SU-DHL-6 (cell line): ENCODE measurements around the gene LRRC4C.

Experiments
- H2AFZ ChIP-seq: fragments of 200-600 bp; sonication (generic); 2 replicates; pipeline ENCODE4 v1.6.1; 2014; ENCODE audit warnings: low read depth, mild to moderate bottlenecking, moderate library complexity, mixed read lengths, antibody characterized with exemption, low read length; ENCODE audit not compliant: severe bottlenecking
- H3F3A ChIP-seq: fragments of 200-600 bp; shearing (Covaris generic); 2 replicates; pipeline ENCODE4 v1.6.0; 2016; ENCODE audit warnings: antibody characterized with exemption, mild to moderate bottlenecking; ENCODE audit not compliant: insufficient read depth
- H3K27ac ChIP-seq: fragments of 200-600 bp; sonication (generic); 2 replicates; pipeline ENCODE4 v1.5.1; 2016; ENCODE audit warnings: low read depth, mild to moderate bottlenecking, low read length, moderate library complexity, mixed read lengths
- H3K27me3 ChIP-seq: fragments of 200-600 bp; sonication (generic), shearing (Covaris generic); 2 replicates; pipeline ENCODE4 v1.6.0; 2014; ENCODE audit warnings: mild to moderate bottlenecking, low read length
- H3K36me3 ChIP-seq: fragments of 200-600 bp; sonication (generic); 2 replicates; pipeline ENCODE4 v1.6.1; 2014; ENCODE audit warnings: mild to moderate bottlenecking, low read length, mixed read lengths
- H3K4me2 ChIP-seq: fragments of 300-600, 200-600 bp; shearing (Covaris generic), sonication (generic); 2 replicates; pipeline ENCODE4 v1.6.0; 2014; ENCODE audit warnings: low read length, low read depth, mild to moderate bottlenecking; ENCODE audit not compliant: poor library complexity, severe bottlenecking
- H3K4me3 ChIP-seq: fragments of 200-600 bp; sonication (generic); 2 replicates; pipeline ENCODE4 v1.5.1; 2014; ENCODE audit warnings: antibody characterized with exemption, low read length, mild to moderate bottlenecking, mixed read lengths; ENCODE audit not compliant: insufficient read depth, poor library complexity, severe bottlenecking
- H3K79me2 ChIP-seq: fragments of 200-600 bp; sonication (generic); 2 replicates; pipeline ENCODE4 v1.6.1; 2014; ENCODE audit warnings: mild to moderate bottlenecking, low read length, moderate library complexity; ENCODE audit not compliant: insufficient read depth
- H3K9ac ChIP-seq: fragments of 200-600 bp; sonication (generic); 2 replicates; pipeline ENCODE4 v1.7.0; 2014; ENCODE audit warnings: mild to moderate bottlenecking, low read length
- H3K9me2 ChIP-seq: fragments of 200-600 bp; sonication (generic); replicated peaks from 2 replicates; pipeline ENCODE4 v1.6.1; 2014; ENCODE audit warnings: low read length; ENCODE audit not compliant: insufficient read depth
- H3K9me3 ChIP-seq: fragments of 200-600 bp; sonication (generic); 2 replicates; pipeline ENCODE4 v1.6.1; 2014; ENCODE audit warnings: low read length, mixed read lengths; ENCODE audit not compliant: insufficient read depth
- H4K20me1 ChIP-seq: fragments of 200-600 bp; sonication (generic); 2 replicates; pipeline ENCODE4 v1.6.1; 2014; ENCODE audit warnings: low read depth, mild to moderate bottlenecking, antibody characterized with exemption, low read length, moderate library complexity, mixed read lengths
- EZH2phosphoT487 ChIP-seq: fragments of 200-600 bp; sonication (generic), shearing (Covaris generic); conservative IDR thresholded peaks from 2 replicates; pipeline ENCODE4 v1.6.1; 2018; ENCODE audit warnings: mild to moderate bottlenecking, antibody characterized with exemption, low read length, moderate library complexity, mixed read lengths
- TF ChIP-seq, protein P1 (sequence below): fragments of 200-600 bp; sonication (generic); IDR thresholded peaks from one replicate; pipeline ENCODE4 v1.5.1; 2017; ENCODE audit warnings: antibody characterized with exemption, mild to moderate bottlenecking, low read length, moderate library complexity; ENCODE audit not compliant: insufficient read depth, poor library complexity, severe bottlenecking

LRRC4C gene

DNA sequence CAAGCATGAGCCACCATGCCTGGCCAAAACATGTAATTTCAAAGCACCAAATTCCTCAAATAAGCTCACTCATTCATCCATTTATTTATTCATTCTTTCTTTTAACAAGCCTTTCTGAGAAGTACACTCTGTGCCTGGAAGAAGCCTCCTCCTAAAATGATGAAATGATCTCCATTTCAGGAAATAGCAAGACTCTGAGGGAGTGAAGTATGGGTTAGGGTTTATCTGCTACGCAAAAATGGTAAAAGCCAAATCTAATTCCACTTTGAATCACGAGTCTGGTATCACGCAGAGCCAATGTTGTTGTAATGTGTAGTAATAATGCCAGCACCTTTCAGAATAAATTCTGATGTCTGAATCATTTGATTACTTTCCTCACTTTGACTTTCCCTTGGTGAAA is 1041.8 kb downstream of the LRRC4C start:
- Histone ChIP-seq H3F3A (no peaks in the 10 kb centered on the region), H3K9ac (no peak overlapping the region), H3K4me3 (no peak overlapping the region), H2AFZ (no peak overlapping the region), H3K9me3 (no peaks in the 10 kb centered on the region), H3K9me2 (no peaks in the 10 kb centered on the region), H4K20me1 (no peaks in the 10 kb centered on the region), H3K27me3 (no peaks in the 10 kb centered on the region), H3K36me3 (no peaks in the 10 kb centered on the region), H3K79me2 (no peaks in the 10 kb centered on the region), H3K27ac (no peak overlapping the region), H3K4me2 (no peak overlapping the region)
- TF ChIP-seq, protein P1, sequence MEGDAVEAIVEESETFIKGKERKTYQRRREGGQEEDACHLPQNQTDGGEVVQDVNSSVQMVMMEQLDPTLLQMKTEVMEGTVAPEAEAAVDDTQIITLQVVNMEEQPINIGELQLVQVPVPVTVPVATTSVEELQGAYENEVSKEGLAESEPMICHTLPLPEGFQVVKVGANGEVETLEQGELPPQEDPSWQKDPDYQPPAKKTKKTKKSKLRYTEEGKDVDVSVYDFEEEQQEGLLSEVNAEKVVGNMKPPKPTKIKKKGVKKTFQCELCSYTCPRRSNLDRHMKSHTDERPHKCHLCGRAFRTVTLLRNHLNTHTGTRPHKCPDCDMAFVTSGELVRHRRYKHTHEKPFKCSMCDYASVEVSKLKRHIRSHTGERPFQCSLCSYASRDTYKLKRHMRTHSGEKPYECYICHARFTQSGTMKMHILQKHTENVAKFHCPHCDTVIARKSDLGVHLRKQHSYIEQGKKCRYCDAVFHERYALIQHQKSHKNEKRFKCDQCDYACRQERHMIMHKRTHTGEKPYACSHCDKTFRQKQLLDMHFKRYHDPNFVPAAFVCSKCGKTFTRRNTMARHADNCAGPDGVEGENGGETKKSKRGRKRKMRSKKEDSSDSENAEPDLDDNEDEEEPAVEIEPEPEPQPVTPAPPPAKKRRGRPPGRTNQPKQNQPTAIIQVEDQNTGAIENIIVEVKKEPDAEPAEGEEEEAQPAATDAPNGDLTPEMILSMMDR: no peak
- TF ChIP-seq EZH2phosphoT487: no peak

DNA sequence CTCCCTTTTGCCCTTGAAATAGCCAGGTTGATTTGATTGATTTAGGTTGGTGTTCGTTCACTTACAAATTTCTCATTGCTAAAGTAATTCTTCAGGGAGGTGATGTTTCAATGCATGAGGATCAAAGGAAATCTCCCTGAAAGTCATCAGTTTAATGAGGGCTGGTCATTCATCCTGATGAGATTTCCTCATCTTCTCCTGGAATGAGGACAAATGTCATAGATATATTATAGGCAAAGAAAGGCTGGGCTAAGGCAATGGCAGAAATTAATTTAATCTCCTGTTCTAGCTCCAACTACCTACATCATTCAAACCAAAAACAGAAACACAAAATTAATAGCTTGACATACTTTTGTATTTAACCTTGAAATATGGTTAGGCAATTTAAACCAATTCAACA is 1052.1 kb downstream of the LRRC4C start:
- Histone ChIP-seq H3K9me2 (no peaks in the 10 kb centered on the region; the same call in 1 of the 2 replicates), H3K36me3 (no peaks in the 10 kb centered on the region), H2AFZ (no peak overlapping the region), H3K4me2 (no peak overlapping the region), H3K4me3 (no peak overlapping the region), H3K9me3 (no peaks in the 10 kb centered on the region), H3K27ac (no peak overlapping the region), H3F3A (no peaks in the 10 kb centered on the region), H4K20me1 (no peaks in the 10 kb centered on the region), H3K79me2 (no peaks in the 10 kb centered on the region), H3K9ac (no peak overlapping the region), H3K27me3 (no peaks in the 10 kb centered on the region)
- no peak for TF ChIP-seq EZH2phosphoT487
- TF ChIP-seq, protein P1: no peak

DNA sequence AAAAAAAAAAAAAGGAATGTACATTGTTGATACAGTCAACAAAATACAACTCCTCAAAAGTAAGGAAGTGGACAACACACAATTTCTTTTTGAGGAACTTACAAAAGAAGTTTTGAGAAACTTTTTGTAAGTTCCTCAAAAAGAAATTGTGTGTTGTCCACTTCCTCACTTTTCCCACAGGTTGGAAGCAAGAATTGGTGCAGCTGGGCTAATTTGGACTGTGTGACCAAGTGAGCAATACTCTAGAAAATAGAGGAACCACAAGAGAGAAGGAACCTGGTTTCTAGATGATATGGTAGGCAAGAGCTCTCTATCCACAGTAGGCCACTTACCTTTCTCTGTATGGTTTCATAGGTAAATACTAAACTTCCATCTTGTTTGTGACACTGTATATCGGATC is 1053.8 kb downstream of the LRRC4C start:
- H3K27ac ChIP-seq: no peak overlapping the region
- H2AFZ ChIP-seq: no peak overlapping the region
- H3K27me3 ChIP-seq: no peaks in the 10 kb centered on the region
- H3K9me2 ChIP-seq: no peaks in the 10 kb centered on the region; the same call in 1 of the 2 replicates
- no peak for TF ChIP-seq EZH2phosphoT487
- TF ChIP-seq, protein P1: no peak
- H3F3A ChIP-seq: no peaks in the 10 kb centered on the region
- no peak overlapping the region for H3K4me2 ChIP-seq
- H3K79me2 ChIP-seq: no peaks in the 10 kb centered on the region
- no peaks in the 10 kb centered on the region for H4K20me1 ChIP-seq
- H3K9ac ChIP-seq: no peak overlapping the region
- H3K36me3 ChIP-seq: no peaks in the 10 kb centered on the region
- H3K4me3 ChIP-seq: no peak overlapping the region
- no peaks in the 10 kb centered on the region for H3K9me3 ChIP-seq

DNA sequence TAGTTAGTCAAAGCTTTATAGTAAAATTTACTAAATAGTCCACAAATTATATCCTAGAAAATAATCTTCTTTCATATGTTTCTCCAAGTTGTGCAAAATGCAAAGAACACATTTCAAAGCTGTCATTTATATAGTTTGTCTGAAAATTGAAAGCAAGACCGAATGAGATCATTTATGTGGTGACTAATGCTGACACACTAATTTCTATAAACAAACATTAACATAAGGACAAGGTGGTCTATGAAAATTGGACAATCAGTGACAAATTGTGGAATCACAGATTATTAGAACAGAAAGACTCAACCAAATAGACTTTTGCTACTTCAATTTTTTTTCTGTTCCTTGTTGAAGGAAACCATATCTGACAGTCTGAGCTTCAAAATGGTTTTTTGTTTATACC is 1056.1 kb downstream of the LRRC4C start:
- no peak overlapping the region for H3K9ac ChIP-seq
- H3K4me3 ChIP-seq: no peak overlapping the region
- no peaks in the 10 kb centered on the region for H3K79me2 ChIP-seq
- H3F3A ChIP-seq: no peaks in the 10 kb centered on the region
- H3K9me2 ChIP-seq: no peaks in the 10 kb centered on the region; the same call in 1 of the 2 replicates
- H3K9me3 ChIP-seq: no peaks in the 10 kb centered on the region; the same call in 1 of the 2 replicates
- no peaks in the 10 kb centered on the region for H3K36me3 ChIP-seq
- no peak overlapping the region for H3K4me2 ChIP-seq
- no peak overlapping the region for H3K27ac ChIP-seq
- no peaks in the 10 kb centered on the region for H4K20me1 ChIP-seq
- H2AFZ ChIP-seq: no peak overlapping the region
- no peak for TF ChIP-seq EZH2phosphoT487
- TF ChIP-seq, protein P1: no peak
- no peaks in the 10 kb centered on the region for H3K27me3 ChIP-seq
